OCI-LY1 (cell line): ENCODE measurements around the gene SLC39A11.

ENCODE experiments used
- EZH2 ChIP-seq: fragments of 200-600 bp; sonication (generic), shearing (Covaris generic); IDR thresholded peaks from 2 replicates; pipeline ENCODE4 v1.8.0; 2017; ENCODE audit warnings: borderline replicate concordance, mixed run types, mild to moderate bottlenecking, antibody characterized with exemption, low read length, moderate library complexity, mixed read lengths
- TF ChIP-seq, protein P1 (sequence below): fragments of 200-600 bp; sonication (generic), shearing (Covaris generic); IDR thresholded peaks from 2 replicates; pipeline ENCODE4 v1.5.1; 2017; ENCODE audit warnings: mild to moderate bottlenecking, antibody characterized with exemption, low read length, moderate library complexity, mixed read lengths

- TF ChIP-seq, protein P1, sequence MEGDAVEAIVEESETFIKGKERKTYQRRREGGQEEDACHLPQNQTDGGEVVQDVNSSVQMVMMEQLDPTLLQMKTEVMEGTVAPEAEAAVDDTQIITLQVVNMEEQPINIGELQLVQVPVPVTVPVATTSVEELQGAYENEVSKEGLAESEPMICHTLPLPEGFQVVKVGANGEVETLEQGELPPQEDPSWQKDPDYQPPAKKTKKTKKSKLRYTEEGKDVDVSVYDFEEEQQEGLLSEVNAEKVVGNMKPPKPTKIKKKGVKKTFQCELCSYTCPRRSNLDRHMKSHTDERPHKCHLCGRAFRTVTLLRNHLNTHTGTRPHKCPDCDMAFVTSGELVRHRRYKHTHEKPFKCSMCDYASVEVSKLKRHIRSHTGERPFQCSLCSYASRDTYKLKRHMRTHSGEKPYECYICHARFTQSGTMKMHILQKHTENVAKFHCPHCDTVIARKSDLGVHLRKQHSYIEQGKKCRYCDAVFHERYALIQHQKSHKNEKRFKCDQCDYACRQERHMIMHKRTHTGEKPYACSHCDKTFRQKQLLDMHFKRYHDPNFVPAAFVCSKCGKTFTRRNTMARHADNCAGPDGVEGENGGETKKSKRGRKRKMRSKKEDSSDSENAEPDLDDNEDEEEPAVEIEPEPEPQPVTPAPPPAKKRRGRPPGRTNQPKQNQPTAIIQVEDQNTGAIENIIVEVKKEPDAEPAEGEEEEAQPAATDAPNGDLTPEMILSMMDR: no peak
- TF ChIP-seq EZH2: no peak
These were observed 362.4 kb downstream of the SLC39A11 start for GRCh38 chr17:72730077-72730476.
